HG03097 (cell line): ENCODE results near the gene MAP7D2.
A peak's percentile ranks its signal among the peaks of the same experiment; 100 is the strongest.

ENCODE experiments used
- ATAC-seq: cut with Tn5 transposase; IDR thresholded peaks from one replicate; pipeline ENCODE4 v1.9.1; 2021; ENCODE audit not compliant: unreplicated experiment, low FRiP score

MAP7D2 gene

GRCh38 chrX:20046864-20047263, 69.8 kb downstream of the MAP7D2 start:
- ATAC-seq, result no peak

- ATAC-seq, result no peak
Observed at GRCh38 chrX:20046223-20046622, 70.5 kb downstream of the MAP7D2 start.

GRCh38 chrX:20042221-20042620, 74.5 kb downstream of the MAP7D2 start:
- ATAC-seq, result no peak

- ATAC-seq, result no peak
Observed at GRCh38 chrX:20038966-20039365, 77.7 kb downstream of the MAP7D2 start.

- no peak for ATAC-seq
Observed at GRCh38 chrX:20037186-20037585, 79.5 kb downstream of the MAP7D2 start.

GRCh38 chrX:20032201-20032600, 84.5 kb downstream of the MAP7D2 start:
- no peak for ATAC-seq

- ATAC-seq, result no peak
Observed at GRCh38 chrX:20029728-20030127, 87.0 kb downstream of the MAP7D2 start.

GRCh38 chrX:20028588-20028987, 88.1 kb downstream of the MAP7D2 start:
- ATAC-seq, result no peak

- ATAC-seq, result no peak
Observed at GRCh38 chrX:20026278-20026677, 90.4 kb downstream of the MAP7D2 start.

GRCh38 chrX:20019672-20020365, 96.9 kb downstream of the MAP7D2 start:
- ATAC-seq, result no peak

- ATAC-seq, result no peak
Observed at GRCh38 chrX:20016616-20016945, 100.1 kb downstream of the MAP7D2 start.

- no peak for ATAC-seq
Observed at GRCh38 chrX:20015945-20016615, 100.6 kb downstream of the MAP7D2 start.

- ATAC-seq, result no peak
Observed at GRCh38 chrX:20015422-20015821, 101.3 kb downstream of the MAP7D2 start.

- no peak for ATAC-seq
Observed at GRCh38 chrX:20011608-20012007, 105.1 kb downstream of the MAP7D2 start.

GRCh38 chrX:20007962-20008622, 108.6 kb downstream of the MAP7D2 start:
- no peak for ATAC-seq

GRCh38 chrX:20005883-20006282, 110.8 kb downstream of the MAP7D2 start:
- ATAC-seq, result no peak

GRCh38 chrX:20001588-20001987, 115.1 kb downstream of the MAP7D2 start:
- no peak for ATAC-seq

GRCh38 chrX:19991350-19991718, 125.4 kb downstream of the MAP7D2 start:
- no peak for ATAC-seq

- peak; percentile 89 for ATAC-seq
Observed at GRCh38 chrX:19990556-19991349, 126.0 kb downstream of the MAP7D2 start, which contains the start of gene BCLAF3. BCLAF3 (minus strand) TSS chrX:19991061; CDS start chrX:19970264, 20,797 bp downstream.

- no peak for ATAC-seq
Observed at GRCh38 chrX:19990151-19990555, 126.6 kb downstream of the MAP7D2 start.

GRCh38 chrX:19987856-19988255, 128.9 kb downstream of the MAP7D2 start:
- no peak for ATAC-seq
